NCI-H2196 treated with DMSO at 0.1 percent for 48 hours (cell line): ENCODE results near the gene ZNF112.

Source experiments
- DNase-seq: peaks from one replicate; lab custom pipeline; 2025; ENCODE audit not compliant: unreplicated experiment; lab: John Stamatoyannopoulos, UW

Gene ZNF112

GRCh38 chr19:44284968-44285367, 71.5 kb downstream of the ZNF112 start:
- no peak for DNase-seq

- no peak for DNase-seq
These were observed 73.6 kb downstream of the ZNF112 start for GRCh38 chr19:44282846-44283245.

GRCh38 chr19:44280916-44281315, 75.6 kb downstream of the ZNF112 start:
- DNase-seq, result no peak

GRCh38 chr19:44278181-44278690, 78.2 kb downstream of the ZNF112 start:
- no peak for DNase-seq

- DNase-seq, result no peak
These were observed 79.1 kb downstream of the ZNF112 start for GRCh38 chr19:44277331-44277730.
